ENCODE data around the gene EYS. TPM values are rescaled to one million over a fixed set of nuclear protein-coding genes. Genes with fewer than 3 reads are reported as not detected.
A peak's percentile ranks its signal among the peaks of the same experiment; 100 is the strongest.

The EYS gene
- total and polyA plus RNA-seq, 2 of the 8 experiments (the other 6 are each of a cell fraction or from before 2014, with no cell fraction given): 0.05 to 0.13 TPM

GRCh38 chr6:65000815-65001214 is 706.2 kb downstream of the EYS start:
- no peak overlapping the region for H3K4me2 ChIP-seq (ENCODE audit: insufficient read depth in 1 of 2, low read depth in 2 of 2, low read length in 2 of 2)
- H3K79me2 ChIP-seq (ENCODE audit: control insufficient read depth in 1 of 2, insufficient read depth in 2 of 2, low read length in 2 of 2): no peaks in the 10 kb centered on the region
- no peak overlapping the region for H3K27ac ChIP-seq (ENCODE audit: low read depth, low read length)
- H3K14ac ChIP-seq (ENCODE audit: insufficient read length): no peak overlapping the region
- H2BK15ac ChIP-seq (ENCODE audit: low read length): no peak overlapping the region
- H4K20me1 ChIP-seq (replicated peaks in 1 of 2; ENCODE audit: control insufficient read depth in 1 of 2, insufficient read depth in 2 of 2, low read length in 2 of 2): no peaks in the 10 kb centered on the region
- H2BK20ac ChIP-seq (ENCODE audit: low read length): no peak overlapping the region
- no peaks in the 10 kb centered on the region for H3K79me1 ChIP-seq (ENCODE audit: low read depth, low read length)
- no peak overlapping the region for H2BK5ac ChIP-seq (ENCODE audit: low read depth, low read length)
- H3K23ac ChIP-seq (ENCODE audit: insufficient read length): no peak overlapping the region
- no peak overlapping the region for H3K4ac ChIP-seq (replicated peaks; ENCODE audit: insufficient read length, low read depth, low read length)
- H2AK5ac ChIP-seq (ENCODE audit: low read depth, low read length): no peak overlapping the region
- no peak overlapping the region for H3K9ac ChIP-seq (replicated peaks in 1 of 4; ENCODE audit: extremely low read depth in 1 of 4, low read depth in 3 of 4, low read length in 3 of 4)
- H3K4me3 ChIP-seq (ENCODE audit: extremely low read depth in 1 of 4, insufficient read depth in 2 of 4, low read depth in 3 of 4, low read length in 4 of 4): no peak overlapping the region
- WGBS, 2 experiments (ENCODE audit: extremely low coverage in 1 of 2, insufficient coverage in 1 of 2, insufficient read length in 1 of 2, insufficient replicate concordance in 2 of 2, low coverage in 1 of 2, low lambda C conversion rate in 2 of 2, missing lambda C conversion rate in 1 of 2): 90% methylated on average over 5 of the region's 7 CpGs; no CpG with 5 or more reads in 1 of the 2 experiments
- H3K23me2 ChIP-seq (ENCODE audit: low read depth, low read length): no peaks in the 10 kb centered on the region
- FAIRE-seq (no peak), DNase-seq (ENCODE audit: low read depth in 1 of 2, low spot score in 2 of 2) (no peak)
- CTCF ChIA-PET (ENCODE audit: partially characterized antibody): no interaction called here
- no peaks in the 10 kb centered on the region for H3K4me1 ChIP-seq (replicated peaks in 1 of 4; ENCODE audit: control insufficient read depth in 3 of 4, insufficient read depth in 4 of 4, low read length in 3 of 4)
- peak overlapping the region; percentile 51; the same call in 1 of the 2 replicates for H4K8ac ChIP-seq (ENCODE audit: extremely low read depth, insufficient read depth, low read length)
- H2BK120ac ChIP-seq (replicated peaks; ENCODE audit: low read depth, low read length): no peak overlapping the region
- H3K27me3 ChIP-seq (replicated peaks in 1 of 4; ENCODE audit: control insufficient read depth in 3 of 4, extremely low read depth in 1 of 4, insufficient read depth in 3 of 4, low read length in 3 of 4): no peaks in the 10 kb centered on the region
- H4K91ac ChIP-seq (replicated peaks; ENCODE audit: insufficient read length, low read length): no peak overlapping the region
- no peak overlapping the region for H4K5ac ChIP-seq (ENCODE audit: insufficient read length, low read depth, low read length)
- no peaks in the 10 kb centered on the region for H3K36me3 ChIP-seq (ENCODE audit: control insufficient read depth in 2 of 4, insufficient read depth in 4 of 4, low read length in 3 of 4)
- no peak overlapping the region for H3K56ac ChIP-seq (replicated peaks; ENCODE audit: insufficient read length, low read depth, low read length)
- no peaks in the 10 kb centered on the region for H3K9me3 ChIP-seq (ENCODE audit: insufficient read depth in 2 of 2, low read depth in 1 of 2, low read length in 1 of 2)
- H2BK12ac ChIP-seq (ENCODE audit: low read depth, low read length): no peak overlapping the region
- no peak overlapping the region for H2AFZ ChIP-seq (ENCODE audit: low read length)
- no peak overlapping the region for H3K18ac ChIP-seq (ENCODE audit: extremely low read depth, low read length)
- POLR2A ChIA-PET (ENCODE audit: partially characterized antibody): no interaction called here
- TF ChIP-seq EGR1 (IDR thresholded peaks at IDR 0.05; ENCODE audit: borderline replicate concordance, low read depth, low read length) (no peak), POLR2A (IDR thresholded peaks at IDR 0.05; ENCODE audit: control extremely low read depth in 1 of 2, low read depth in 2 of 2, low read length in 2 of 2) (no peak), GTF2F1 (IDR thresholded peaks at IDR 0.05; ENCODE audit: borderline replicate concordance, low read depth, low read length) (no peak), TEAD4 (IDR thresholded peaks at IDR 0.05; ENCODE audit: low read depth, low read length) (no peak), SAP30 (IDR thresholded peaks at IDR 0.05; ENCODE audit: insufficient read depth, insufficient replicate concordance, low read length) (no peak), HDAC6 (IDR thresholded peaks at IDR 0.05; ENCODE audit: low read depth, low read length) (no peak)

All from H1 (cell line).